Esophagus muscularis mucosa (tissue), 4 donors: ENCODE measurements around the gene PLXNA4. TPM values are rescaled to one million over a fixed set of nuclear protein-coding genes. Genes with fewer than 3 reads are reported as not detected.
A peak's percentile ranks its signal among the peaks of the same experiment; 100 is the strongest.

Source experiments
- DNase-seq: peaks from one replicate; pipeline ENCODE4 v3.0.0-alpha.2; 2017; ENCODE audit errors: extremely low spot score
- H3K27ac ChIP-seq, 4 donors: fragments of 200-600 bp; sonication (generic); replicated peaks in 1 of 4; 1 replicate in 3 of 4; 2 replicates in 1 of 4; pipeline ENCODE4 v1.5.1; 2016 to 2019; ENCODE audit warnings: mild to moderate bottlenecking in 1 of 4
- H3K27me3 ChIP-seq, 4 donors: fragments of 200-600 bp; sonication (generic); one replicate each; pipeline versions ENCODE4 v1.5.1 to v1.6.0; 2016 to 2019
- H3K36me3 ChIP-seq, 4 donors: fragments of 200-600 bp; sonication (generic); one replicate each; pipeline ENCODE4 v1.5.1; 2016 to 2019
- H3K4me1 ChIP-seq, 4 donors: fragments of 200-600 bp; sonication (generic); one replicate each; pipeline ENCODE4 v1.5.1; 2016 to 2019
- H3K4me3 ChIP-seq, 4 donors: fragments of 200-600 bp; sonication (generic); 1 replicate in 2 of 4; 2 replicates in 2 of 4; pipeline ENCODE4 v1.5.1; 2016 to 2019; ENCODE audit warnings: mild to moderate bottlenecking in 4 of 4, moderate library complexity in 1 of 4
- H3K9me3 ChIP-seq, 4 donors: fragments of 200-600 bp; sonication (generic); 1 replicate in 3 of 4; 2 replicates in 1 of 4; pipeline ENCODE4 v1.5.1; 2016 to 2019
- EP300 ChIP-seq: sonication (generic); formaldehyde crosslinking; IDR thresholded peaks from one replicate; pipeline ENCODE4 v1.6.1; 2017; ENCODE audit warnings: antibody characterized with exemption
- POLR2A ChIP-seq: fragments of 450-650 bp; IDR thresholded peaks from one replicate; pipeline ENCODE4 v1.6.1; 2017; ENCODE audit warnings: antibody characterized with exemption, moderate library complexity, mild to moderate bottlenecking, low read depth
- POLR2AphosphoS5 ChIP-seq, 2 donors: sonication (generic); formaldehyde crosslinking; IDR thresholded peaks; one replicate each; pipeline ENCODE4 v1.6.1; 2017; ENCODE audit warnings: antibody characterized with exemption in 2 of 2
- WGBS: methylation state at CpG from one replicate; pipeline ENCODE4 v1.1.5; 2018; 5-methylcytosine and 5-hydroxymethylcytosine counted together
- intact Hi-C: fragments of 100-400 bp; cut with DNase I; formaldehyde crosslinking; loops from one replicate; pipeline ENCODE4 v1.15.1; 2023
- total RNA-seq, 4 donors: library from RNA; depleted of rRNA; stranded (reverse); fragments of >200 nt; gene quantifications; one replicate each; pipeline versions ENCODE4 v1.1.0 to v1.2.1, GENCODE V29; 2016
- TF ChIP-seq, protein P1 (sequence below), 3 experiments: fragments of 200-600 bp in 2 of 3; fragments of 450-650 bp in 1 of 3; sonication (generic) in 2 of 3; IDR thresholded peaks; one replicate each; pipeline ENCODE4 v1.5.1; 2017 to 2019; ENCODE audit warnings: antibody characterized with exemption in 3 of 3, mild to moderate bottlenecking in 2 of 3, moderate library complexity in 1 of 3

PLXNA4 gene
- total RNA-seq, 4 donors from 2014 or later = 5.0 to 9.5 (median 6.6) TPM

DNA sequence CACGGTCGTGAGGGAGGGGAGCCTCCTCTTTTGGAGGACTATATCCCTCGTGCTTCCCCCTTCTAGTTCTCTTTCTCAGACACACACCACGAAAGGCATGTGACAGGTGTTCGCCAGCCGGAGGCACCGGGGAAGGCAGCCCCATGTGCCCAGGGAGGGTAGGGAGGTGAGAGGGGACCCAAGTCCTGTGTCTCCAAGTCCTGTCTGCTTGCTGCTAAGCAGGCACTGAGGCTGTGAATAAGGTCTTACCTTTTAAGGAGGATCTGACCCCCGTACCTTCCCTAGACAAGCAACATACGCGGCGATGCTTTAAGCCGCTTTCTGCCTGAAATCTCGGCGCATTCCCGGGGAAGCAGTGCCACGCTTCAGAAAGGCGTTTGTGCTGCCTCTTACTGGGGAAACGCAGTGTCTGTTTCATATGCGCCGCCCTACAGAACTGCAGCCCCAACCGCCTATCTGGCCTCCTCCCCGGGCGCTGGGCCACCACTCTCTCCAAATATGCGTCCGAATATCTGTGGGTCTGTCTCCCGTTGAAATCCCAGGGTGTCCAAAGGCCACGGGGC lies 770 bp downstream of the PLXNA4 start:
- TF ChIP-seq POLR2A (no peak), EP300 (no peak), POLR2AphosphoS5 (IDR thresholded peaks at IDR 0.05) (peak in 1 of 2 donors; percentile 32)
- TF ChIP-seq, protein P1, sequence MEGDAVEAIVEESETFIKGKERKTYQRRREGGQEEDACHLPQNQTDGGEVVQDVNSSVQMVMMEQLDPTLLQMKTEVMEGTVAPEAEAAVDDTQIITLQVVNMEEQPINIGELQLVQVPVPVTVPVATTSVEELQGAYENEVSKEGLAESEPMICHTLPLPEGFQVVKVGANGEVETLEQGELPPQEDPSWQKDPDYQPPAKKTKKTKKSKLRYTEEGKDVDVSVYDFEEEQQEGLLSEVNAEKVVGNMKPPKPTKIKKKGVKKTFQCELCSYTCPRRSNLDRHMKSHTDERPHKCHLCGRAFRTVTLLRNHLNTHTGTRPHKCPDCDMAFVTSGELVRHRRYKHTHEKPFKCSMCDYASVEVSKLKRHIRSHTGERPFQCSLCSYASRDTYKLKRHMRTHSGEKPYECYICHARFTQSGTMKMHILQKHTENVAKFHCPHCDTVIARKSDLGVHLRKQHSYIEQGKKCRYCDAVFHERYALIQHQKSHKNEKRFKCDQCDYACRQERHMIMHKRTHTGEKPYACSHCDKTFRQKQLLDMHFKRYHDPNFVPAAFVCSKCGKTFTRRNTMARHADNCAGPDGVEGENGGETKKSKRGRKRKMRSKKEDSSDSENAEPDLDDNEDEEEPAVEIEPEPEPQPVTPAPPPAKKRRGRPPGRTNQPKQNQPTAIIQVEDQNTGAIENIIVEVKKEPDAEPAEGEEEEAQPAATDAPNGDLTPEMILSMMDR (IDR thresholded peaks at IDR 0.05) = peak in 1 of 3 experiments; percentile 30
- peak overlapping the region; percentile 32 to 75 (median 58) for H3K27ac ChIP-seq
- WGBS = under 1% methylated on average over 21 of the region's 27 CpGs
- peaks cover 0 to 4% (median 0%) of the 10 kb centered on the region in 4 donors for H3K36me3 ChIP-seq
- peaks cover 0 to 44% (median 4%) of the 10 kb centered on the region in 4 donors for H3K27me3 ChIP-seq
- peaks cover 29 to 55% (median 47%) of the 10 kb centered on the region in 4 donors for H3K4me1 ChIP-seq
- no peak for DNase-seq
- intact Hi-C loops = loop anchor here (5.0 kb wide), 1 partner anchor 58 kb away; no protein-coding TSS in a partner anchor
- peak overlapping the region; percentile 62 to 69 (median 66) for H3K4me3 ChIP-seq
- no peaks in the 10 kb centered on the region for H3K9me3 ChIP-seq

DNA sequence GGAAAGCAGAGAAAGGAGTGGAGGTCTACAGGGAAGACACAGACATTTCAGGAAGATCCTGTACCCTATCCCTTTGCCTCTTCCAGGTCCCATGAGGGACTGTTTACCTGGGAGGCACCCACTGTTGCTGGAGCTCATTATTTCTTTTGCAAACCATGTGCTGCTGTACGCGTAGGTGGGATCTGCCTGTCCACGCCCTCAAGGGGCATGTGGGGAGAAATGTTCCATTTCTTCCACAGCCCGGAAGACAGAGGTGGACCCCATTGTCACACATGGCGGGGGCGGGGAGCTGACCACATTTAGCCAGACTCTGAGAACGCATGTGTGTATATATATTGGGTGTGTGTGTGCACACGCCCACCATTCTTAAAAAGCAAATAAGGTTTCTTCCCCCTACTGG lies 2.0 kb downstream of the PLXNA4 start:
- Histone ChIP-seq H3K9me3 (no peaks in the 10 kb centered on the region), H3K4me1 (peaks cover 29 to 58% (median 47%) of the 10 kb centered on the region in 4 donors), H3K27ac (no peak overlapping the region), H3K4me3 (peak overlapping the region in 3 of 4 donors; percentile 65 to 69 (median 68)), H3K27me3 (peaks cover 0 to 48% (median 4%) of the 10 kb centered on the region in 4 donors), H3K36me3 (peaks cover 0 to 5% (median 0%) of the 10 kb centered on the region in 4 donors)
- 54% methylated on average over 8 of the region's 8 CpGs for WGBS
- intact Hi-C loops = no loop called here
- DNase-seq = no peak
- TF ChIP-seq EP300 = no peak
- TF ChIP-seq POLR2A = no peak
- TF ChIP-seq POLR2AphosphoS5 (IDR thresholded peaks at IDR 0.05) = no peak
- TF ChIP-seq, protein P1 (IDR thresholded peaks at IDR 0.05) = no peak

DNA sequence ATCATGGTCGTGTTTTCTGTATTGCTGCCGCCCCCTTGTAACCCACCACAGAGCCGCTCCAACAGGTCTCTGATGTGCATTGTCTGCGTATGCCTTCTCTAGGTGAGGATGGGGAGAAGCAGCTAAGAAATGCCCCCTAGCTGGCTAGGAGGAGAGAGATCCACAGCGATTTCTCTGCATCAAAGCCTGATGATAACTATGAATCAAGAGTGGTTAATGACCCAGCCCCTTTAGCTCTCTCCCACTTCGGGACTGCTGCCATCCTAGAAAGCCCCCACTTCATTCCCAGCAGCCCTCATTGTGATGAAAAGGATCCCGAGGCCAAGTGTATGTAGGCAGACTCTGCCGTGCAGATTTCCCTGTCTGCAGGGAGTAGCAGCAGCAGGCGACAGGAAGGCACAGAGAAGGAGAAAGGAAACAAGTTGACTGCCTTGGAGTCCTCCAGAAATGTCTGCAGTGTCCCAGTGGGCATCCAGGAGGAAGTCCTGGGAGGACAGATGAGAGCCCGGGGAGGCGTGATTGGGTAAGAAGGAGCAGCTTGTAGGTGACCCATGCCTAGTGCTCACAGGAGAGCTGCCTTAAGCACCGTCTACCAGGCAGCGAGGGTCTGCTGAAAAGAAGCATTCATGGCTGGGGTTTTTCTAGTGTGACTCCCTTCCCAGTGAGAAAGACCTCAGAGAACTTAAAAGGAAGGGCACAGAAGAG lies 2.9 kb downstream of the PLXNA4 start:
- intact Hi-C loops = no loop called here
- no peaks in the 10 kb centered on the region for H3K9me3 ChIP-seq
- TF ChIP-seq POLR2A (no peak), EP300 (no peak), POLR2AphosphoS5 (IDR thresholded peaks at IDR 0.05) (no peak)
- TF ChIP-seq, protein P1 (IDR thresholded peaks at IDR 0.05) = no peak
- no peak for DNase-seq
- 57% methylated on average over 13 of the region's 13 CpGs for WGBS
- H3K27me3 ChIP-seq = peaks cover 0 to 48% (median 4%) of the 10 kb centered on the region in 4 donors
- peaks cover 0 to 5% (median 0%) of the 10 kb centered on the region in 4 donors for H3K36me3 ChIP-seq
- H3K4me1 ChIP-seq = peaks cover 29 to 58% (median 47%) of the 10 kb centered on the region in 4 donors
- peak overlapping the region in 1 of 4 donors; percentile 4 for H3K4me3 ChIP-seq
- no peak overlapping the region for H3K27ac ChIP-seq

DNA sequence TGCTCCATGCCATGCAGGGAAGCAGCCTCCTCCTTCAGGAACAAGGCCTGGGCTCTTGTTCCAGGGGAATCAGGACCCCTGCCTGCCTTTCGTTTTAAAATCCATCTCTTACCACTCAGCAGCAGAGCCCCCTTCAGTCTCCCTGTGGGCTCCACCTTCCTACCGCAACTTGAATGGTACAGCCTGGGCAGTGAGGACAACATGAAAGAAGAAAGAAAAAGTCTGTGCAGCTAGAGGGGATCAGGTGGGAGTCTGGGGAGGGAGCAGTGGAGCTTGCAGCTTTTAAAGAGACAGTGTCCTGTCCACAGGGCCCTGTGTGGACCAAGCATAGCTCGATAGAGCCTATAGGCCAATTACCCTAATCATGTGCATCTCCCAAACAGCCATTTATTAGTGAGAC lies 3.7 kb downstream of the PLXNA4 start:
- Histone ChIP-seq H3K27me3 (peaks cover 0 to 46% (median 4%) of the 10 kb centered on the region in 4 donors), H3K36me3 (peaks cover 0 to 5% (median 0%) of the 10 kb centered on the region in 4 donors), H3K4me3 (no peak overlapping the region), H3K9me3 (no peaks in the 10 kb centered on the region), H3K4me1 (peaks cover 27 to 56% (median 43%) of the 10 kb centered on the region in 4 donors), H3K27ac (no peak overlapping the region)
- 73% methylated on average over 3 of the region's 3 CpGs for WGBS
- no peak for DNase-seq
- TF ChIP-seq, protein P1 (IDR thresholded peaks at IDR 0.05) = no peak
- TF ChIP-seq POLR2AphosphoS5 (IDR thresholded peaks at IDR 0.05) = no peak
- no peak for TF ChIP-seq POLR2A
- no peak for TF ChIP-seq EP300
- intact Hi-C loops = no loop called here
